ENCODE results near the gene ADARB2. TPM values are rescaled to one million over a fixed set of nuclear protein-coding genes. Genes with fewer than 3 reads are reported as not detected.

The ADARB2 gene
- total RNA-seq, 2 donors from 2014 or later, result 1.1 to 1.8 TPM

DNA sequence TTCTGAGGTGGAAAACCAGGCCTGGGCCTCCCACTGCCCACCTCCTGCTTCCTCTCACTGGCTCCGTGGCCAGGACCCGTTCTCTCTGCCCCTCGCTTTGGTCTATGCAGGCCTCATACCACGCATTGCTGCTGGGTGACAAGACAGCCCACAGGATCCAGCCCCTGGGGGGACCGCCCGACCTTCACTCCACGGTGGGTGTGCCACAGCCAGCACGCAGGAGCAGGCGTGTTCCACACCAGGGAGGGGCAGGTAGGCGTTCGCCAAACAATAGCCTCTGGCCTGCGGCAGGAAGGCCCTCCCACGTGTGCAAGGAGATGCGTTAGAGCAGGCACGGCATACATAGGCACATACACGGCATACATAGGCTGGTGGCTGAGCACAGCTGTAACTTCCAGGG lies 447.7 kb downstream of the ADARB2 start:
- Histone ChIP-seq H3K4me3 (ENCODE audit: low read length) (no peak overlapping the region), H3K9ac (ENCODE audit: extremely low read depth, low read length, poor library complexity, severe bottlenecking) (no peak overlapping the region), H3K9me3 (ENCODE audit: control insufficient read depth, low read length) (no peaks in the 10 kb centered on the region), H3K4me1 (ENCODE audit: control insufficient read depth, insufficient read depth, low read length) (no peaks in the 10 kb centered on the region), H3K36me3 (ENCODE audit: control insufficient read depth, insufficient read depth, low read length) (no peaks in the 10 kb centered on the region), H3K27ac (ENCODE audit: low read depth, low read length) (no peak overlapping the region), H3K27me3 (ENCODE audit: control insufficient read depth, insufficient read depth, low read length, poor library complexity, severe bottlenecking) (no peaks in the 10 kb centered on the region)
- Mint-ChIP-seq H3K36me3 (ENCODE audit: low read depth) (no peaks in the 10 kb centered on the region), H3K4me1 (peaks cover 22% of the 10 kb centered on the region), H3K27ac (no peak overlapping the region), H3K27me3 (ENCODE audit: insufficient read depth) (peaks cover 3% of the 10 kb centered on the region), H3K4me3 (no peak overlapping the region), H3K9me3 (no peaks in the 10 kb centered on the region)
- 91 to 93% methylated on average over 13 to 16 of the region's 16 CpGs for WGBS, 2 experiments (ENCODE audit: insufficient coverage in 1 of 2, insufficient read length in 1 of 2)
- no peak for TF ChIP-seq CTCF (conservative IDR thresholded peaks at IDR 0.05)
- DNase-seq, result no peak

- Mint-ChIP-seq H3K27ac (no peak overlapping the region), H3K36me3 (ENCODE audit: low read depth) (no peaks in the 10 kb centered on the region), H3K4me1 (peaks cover 10% of the 10 kb centered on the region), H3K27me3 (ENCODE audit: insufficient read depth) (peaks cover 3% of the 10 kb centered on the region), H3K4me3 (no peak overlapping the region), H3K9me3 (no peaks in the 10 kb centered on the region)
- no peaks in the 10 kb centered on the region for H3K4me1 ChIP-seq (ENCODE audit: control insufficient read depth, insufficient read depth, low read length)
- H3K4me3 ChIP-seq (ENCODE audit: low read length), result no peak overlapping the region
- H3K27me3 ChIP-seq (ENCODE audit: control insufficient read depth, insufficient read depth, low read length, poor library complexity, severe bottlenecking), result no peaks in the 10 kb centered on the region
- H3K9ac ChIP-seq (ENCODE audit: extremely low read depth, low read length, poor library complexity, severe bottlenecking), result no peak overlapping the region
- no peaks in the 10 kb centered on the region for H3K9me3 ChIP-seq (ENCODE audit: control insufficient read depth, low read length)
- TF ChIP-seq CTCF (conservative IDR thresholded peaks at IDR 0.05), result no peak
- no peak overlapping the region for H3K27ac ChIP-seq (ENCODE audit: low read depth, low read length)
- H3K36me3 ChIP-seq (ENCODE audit: control insufficient read depth, insufficient read depth, low read length), result no peaks in the 10 kb centered on the region
- DNase-seq, result no peak
- WGBS, 2 experiments (ENCODE audit: insufficient coverage in 1 of 2, insufficient read length in 1 of 2), result 83 to 84% methylated on average over 5 to 6 of the region's 6 CpGs
Observed at GRCh38 chr10:1287971-1288401, 449.3 kb downstream of the ADARB2 start.

GRCh38 chr10:1287487-1287886 lies 449.8 kb downstream of the ADARB2 start:
- 71 to 91% methylated on average over 1 to 7 of the region's 7 CpGs for WGBS, 2 experiments (ENCODE audit: insufficient coverage in 1 of 2, insufficient read length in 1 of 2)

More at GRCh38 chr10:1287487-1287886, 449.8 kb downstream of the ADARB2 start:
- H3K27me3 Mint-ChIP-seq (ENCODE audit: insufficient read depth), result peaks cover under 1% of the 10 kb centered on the region
- Histone ChIP-seq H3K27ac (ENCODE audit: low read depth, low read length) (no peak overlapping the region), H3K9ac (ENCODE audit: extremely low read depth, low read length, poor library complexity, severe bottlenecking) (no peak overlapping the region), H3K36me3 (ENCODE audit: control insufficient read depth, insufficient read depth, low read length) (no peaks in the 10 kb centered on the region), H3K4me1 (ENCODE audit: control insufficient read depth, insufficient read depth, low read length) (no peaks in the 10 kb centered on the region), H3K9me3 (ENCODE audit: control insufficient read depth, low read length) (no peaks in the 10 kb centered on the region), H3K27me3 (ENCODE audit: control insufficient read depth, insufficient read depth, low read length, poor library complexity, severe bottlenecking) (no peaks in the 10 kb centered on the region), H3K4me3 (ENCODE audit: low read length) (no peak overlapping the region)
- H3K9me3 Mint-ChIP-seq, result no peaks in the 10 kb centered on the region
- no peak overlapping the region for H3K27ac Mint-ChIP-seq
- TF ChIP-seq CTCF (conservative IDR thresholded peaks at IDR 0.05), result no peak
- no peak overlapping the region for H3K4me3 Mint-ChIP-seq
- no peaks in the 10 kb centered on the region for H3K36me3 Mint-ChIP-seq (ENCODE audit: low read depth)
- no peak for DNase-seq
- H3K4me1 Mint-ChIP-seq, result peaks cover 8% of the 10 kb centered on the region
